ENCODE results near the gene OGDH. TPM values are rescaled to one million over a fixed set of nuclear protein-coding genes. Genes with fewer than 3 reads are reported as not detected.
"Not testable (repeated sequence)": the region's sequence is repeated elsewhere in the genome, so short reads cannot be mapped to it uniquely, and the experiment has no call there.

The OGDH gene
- total RNA-seq, 2 donors from 2014 or later: 36.1 to 46.1 TPM

GRCh38 chr7:44727158-44727936 lies 120.9 kb downstream of the OGDH start:
- no peak for ATAC-seq
- Histone ChIP-seq H3K4me1 (no peaks in the 10 kb centered on the region), H3K27me3 (no peaks in the 10 kb centered on the region), H3K36me3 (replicated peaks in 1 of 2; ENCODE audit: insufficient read depth in 1 of 2, low read depth in 2 of 2) (no peaks in the 10 kb centered on the region), H3K9me3 (no peaks in the 10 kb centered on the region), H3K27ac (no peak overlapping the region), H3K4me3 (no peak overlapping the region)
- WGBS, 2 donors: 64 to 70% methylated on average over 6 of the region's 6 CpGs
- DNase-seq: no peak
- intact Hi-C loops (cut with DNase I): loop anchor here (5.0 kb wide), 1 partner anchor 380 kb away; no protein-coding TSS in a partner anchor
- no peak for TF ChIP-seq POLR2A (IDR thresholded peaks at IDR 0.05)
- TF ChIP-seq CTCF (IDR thresholded peaks at IDR 0.05): no peak

- WGBS, 2 donors: 82 to 89% methylated on average over 1 of the region's 1 CpG
- DNase-seq (no peak), ATAC-seq (no peak)
- intact Hi-C loops (cut with DNase I): loop anchor here (5.0 kb wide), 1 partner anchor 381 kb away; no protein-coding TSS in a partner anchor
- Histone ChIP-seq H3K36me3 (replicated peaks in 1 of 2; ENCODE audit: insufficient read depth in 1 of 2, low read depth in 2 of 2) (no peaks in the 10 kb centered on the region), H3K4me3 (no peak overlapping the region), H3K4me1 (no peaks in the 10 kb centered on the region), H3K27ac (no peak overlapping the region), H3K9me3 (no peaks in the 10 kb centered on the region), H3K27me3 (no peaks in the 10 kb centered on the region)
- TF ChIP-seq POLR2A (IDR thresholded peaks at IDR 0.05): no peak
- TF ChIP-seq CTCF (IDR thresholded peaks at IDR 0.05): no peak
Measured at GRCh38 chr7:44727937-44728262, 121.5 kb downstream of the OGDH start.

- no peaks in the 10 kb centered on the region for H3K36me3 ChIP-seq (replicated peaks in 1 of 2; ENCODE audit: insufficient read depth in 1 of 2, low read depth in 2 of 2)
- 83 to 100% methylated on average over 1 to 11 of the region's 12 CpGs for WGBS, 2 donors
- DNase-seq (no peak), ATAC-seq (no peak)
- no peaks in the 10 kb centered on the region for H3K9me3 ChIP-seq
- TF ChIP-seq CTCF (IDR thresholded peaks at IDR 0.05): no peak
- no peak for TF ChIP-seq POLR2A (IDR thresholded peaks at IDR 0.05)
- H3K27me3 ChIP-seq: no peaks in the 10 kb centered on the region
- H3K4me1 ChIP-seq: no peaks in the 10 kb centered on the region
- H3K27ac ChIP-seq: no peak overlapping the region
- H3K4me3 ChIP-seq: no peak overlapping the region
- intact Hi-C loops (cut with DNase I): loop anchor here (5.0 kb wide), 1 partner anchor 383 kb away; no protein-coding TSS in a partner anchor
Measured at GRCh38 chr7:44729949-44730590, 123.6 kb downstream of the OGDH start.

GRCh38 chr7:44732971-44733370 lies 126.5 kb downstream of the OGDH start:
- 92 to 93% methylated on average over 5 to 6 of the region's 6 CpGs for WGBS, 2 donors
- H3K27ac ChIP-seq; H3K4me3 ChIP-seq; ATAC-seq; H3K9me3 ChIP-seq; H3K4me1 ChIP-seq; intact Hi-C loops (cut with DNase I); H3K27me3 ChIP-seq; H3K36me3 ChIP-seq (replicated peaks in 1 of 2; ENCODE audit: insufficient read depth in 1 of 2, low read depth in 2 of 2); DNase-seq: not testable (repeated sequence)

GRCh38 chr7:44733708-44734481 lies 127.5 kb downstream of the OGDH start:
- DNase-seq (no peak), ATAC-seq (no peak)
- Histone ChIP-seq H3K4me3 (no peak overlapping the region), H3K9me3 (no peaks in the 10 kb centered on the region), H3K36me3 (replicated peaks in 1 of 2; ENCODE audit: insufficient read depth in 1 of 2, low read depth in 2 of 2) (no peaks in the 10 kb centered on the region), H3K27me3 (no peaks in the 10 kb centered on the region), H3K27ac (no peak overlapping the region), H3K4me1 (no peaks in the 10 kb centered on the region)
- 68 to 93% methylated on average over 5 of the region's 5 CpGs for WGBS, 2 donors
- TF ChIP-seq CTCF (IDR thresholded peaks at IDR 0.05): no peak
- TF ChIP-seq POLR2A (IDR thresholded peaks at IDR 0.05): no peak
- intact Hi-C loops (cut with DNase I): no loop called here
